Measurements from ENCODE around the gene SLC35B2. TPM values are rescaled to one million over a fixed set of nuclear protein-coding genes. Genes with fewer than 3 reads are reported as not detected.

SLC35B2 gene
- total RNA-seq, 2 experiments from 2014 or later = 13.9 to 16.5 TPM

- no peak overlapping the region for H3K27ac ChIP-seq (ENCODE audit: low read depth, low read length, poor library complexity, severe bottlenecking)
- ChIA-PET CTCF (ENCODE audit: unreplicated experiment) (no interaction called here), POLR2A (no interaction called here)
- no peaks in the 10 kb centered on the region for H3K36me3 ChIP-seq (ENCODE audit: insufficient read depth, low read length)
- no peaks in the 10 kb centered on the region for H3K4me1 ChIP-seq (ENCODE audit: insufficient read depth, low read length, poor library complexity, severe bottlenecking)
- no peak overlapping the region for H3K4me3 ChIP-seq (ENCODE audit: low read depth, low read length, poor library complexity, severe bottlenecking)
- TF ChIP-seq, protein P1, sequence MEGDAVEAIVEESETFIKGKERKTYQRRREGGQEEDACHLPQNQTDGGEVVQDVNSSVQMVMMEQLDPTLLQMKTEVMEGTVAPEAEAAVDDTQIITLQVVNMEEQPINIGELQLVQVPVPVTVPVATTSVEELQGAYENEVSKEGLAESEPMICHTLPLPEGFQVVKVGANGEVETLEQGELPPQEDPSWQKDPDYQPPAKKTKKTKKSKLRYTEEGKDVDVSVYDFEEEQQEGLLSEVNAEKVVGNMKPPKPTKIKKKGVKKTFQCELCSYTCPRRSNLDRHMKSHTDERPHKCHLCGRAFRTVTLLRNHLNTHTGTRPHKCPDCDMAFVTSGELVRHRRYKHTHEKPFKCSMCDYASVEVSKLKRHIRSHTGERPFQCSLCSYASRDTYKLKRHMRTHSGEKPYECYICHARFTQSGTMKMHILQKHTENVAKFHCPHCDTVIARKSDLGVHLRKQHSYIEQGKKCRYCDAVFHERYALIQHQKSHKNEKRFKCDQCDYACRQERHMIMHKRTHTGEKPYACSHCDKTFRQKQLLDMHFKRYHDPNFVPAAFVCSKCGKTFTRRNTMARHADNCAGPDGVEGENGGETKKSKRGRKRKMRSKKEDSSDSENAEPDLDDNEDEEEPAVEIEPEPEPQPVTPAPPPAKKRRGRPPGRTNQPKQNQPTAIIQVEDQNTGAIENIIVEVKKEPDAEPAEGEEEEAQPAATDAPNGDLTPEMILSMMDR (conservative IDR thresholded peaks at IDR 0.05; ENCODE audit: low read length) = no peak
- TF ChIP-seq EZH2phosphoT487 (IDR thresholded peaks at IDR 0.05; ENCODE audit: borderline replicate concordance, low read depth, low read length) = no peak
- no peak overlapping the region for H3K4me2 ChIP-seq (ENCODE audit: low read length)
- H2AFZ ChIP-seq (ENCODE audit: low read length) = no peak overlapping the region
- H3K9me2 ChIP-seq (ENCODE audit: insufficient read depth, low read length) = no peaks in the 10 kb centered on the region
- no peaks in the 10 kb centered on the region for H3K9me3 ChIP-seq (ENCODE audit: low read length)
- H4K20me1 ChIP-seq (ENCODE audit: insufficient read depth, low read length) = no peaks in the 10 kb centered on the region; the same call in 1 of the 2 replicates
- no TSS peak for BruUV-seq (replicated peaks)
- no peaks in the 10 kb centered on the region for H3K79me2 ChIP-seq (ENCODE audit: insufficient read depth, low read depth, low read length)
- intact Hi-C loops (cut with micrococcal nuclease; ENCODE audit: unreplicated experiment) = no loop called here
- DNase-seq (ENCODE audit: low spot score) = no peak
These were observed 28.9 kb upstream of the SLC35B2 start for GRCh38 chr6:44286285-44286565.

GRCh38 chr6:44285552-44286284, 28.4 kb upstream of the SLC35B2 start:
- H3K79me2 ChIP-seq (ENCODE audit: insufficient read depth, low read depth, low read length) = no peaks in the 10 kb centered on the region
- intact Hi-C loops (cut with micrococcal nuclease; ENCODE audit: unreplicated experiment) = no loop called here
- CTCF ChIA-PET (ENCODE audit: unreplicated experiment) = interaction anchor here (0.7 kb wide), 1 partner anchor 20 kb away, joined by 4 read pairs; no protein-coding TSS in a partner anchor
- H3K4me2 ChIP-seq (ENCODE audit: low read length) = no peak overlapping the region
- no peak overlapping the region for H3K4me3 ChIP-seq (ENCODE audit: low read depth, low read length, poor library complexity, severe bottlenecking)
- POLR2A ChIA-PET = no interaction called here
- H2AFZ ChIP-seq (ENCODE audit: low read length) = no peak overlapping the region
- H3K4me1 ChIP-seq (ENCODE audit: insufficient read depth, low read length, poor library complexity, severe bottlenecking) = no peaks in the 10 kb centered on the region
- H4K20me1 ChIP-seq (ENCODE audit: insufficient read depth, low read length) = no peaks in the 10 kb centered on the region
- H3K27ac ChIP-seq (ENCODE audit: low read depth, low read length, poor library complexity, severe bottlenecking) = no peak overlapping the region
- no peaks in the 10 kb centered on the region for H3K36me3 ChIP-seq (ENCODE audit: insufficient read depth, low read length)
- no peaks in the 10 kb centered on the region for H3K9me2 ChIP-seq (ENCODE audit: insufficient read depth, low read length)
- TF ChIP-seq EZH2phosphoT487 (IDR thresholded peaks at IDR 0.05; ENCODE audit: borderline replicate concordance, low read depth, low read length) = no peak
- TF ChIP-seq, protein P1 (conservative IDR thresholded peaks at IDR 0.05; ENCODE audit: low read length) = no peak
- no TSS peak for BruUV-seq (replicated peaks)
- no peaks in the 10 kb centered on the region for H3K9me3 ChIP-seq (ENCODE audit: low read length)
- no peak for DNase-seq (ENCODE audit: low spot score)

DNA sequence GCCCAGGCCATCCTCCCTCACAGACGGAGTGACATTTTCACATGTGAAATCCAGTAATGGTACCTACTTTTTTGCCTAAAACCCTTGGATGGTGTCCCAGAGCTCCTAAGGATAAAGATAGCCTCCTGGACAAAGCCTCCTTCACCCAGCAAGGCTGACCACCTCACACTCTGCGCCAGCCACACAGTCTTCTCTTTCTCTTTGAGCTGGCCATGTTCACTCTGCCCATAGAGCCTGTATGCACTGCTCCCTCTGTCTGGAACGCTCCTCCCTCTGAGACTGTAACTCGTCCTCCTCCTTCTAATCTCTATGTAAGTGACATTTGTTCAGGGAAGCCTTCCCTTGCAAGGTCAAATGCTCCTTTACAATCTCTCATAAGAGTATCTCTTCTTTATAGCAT, 27.5 kb upstream of the SLC35B2 start:
- intact Hi-C loops (cut with micrococcal nuclease; ENCODE audit: unreplicated experiment) = no loop called here

More for the DNA sequence above, 27.5 kb upstream of the SLC35B2 start:
- H3K4me2 ChIP-seq (ENCODE audit: low read length) = no peak overlapping the region
- no peaks in the 10 kb centered on the region for H4K20me1 ChIP-seq (ENCODE audit: insufficient read depth, low read length)
- H3K79me2 ChIP-seq (ENCODE audit: insufficient read depth, low read depth, low read length) = no peaks in the 10 kb centered on the region
- ChIA-PET CTCF (ENCODE audit: unreplicated experiment) (interaction anchor here (0.7 kb wide), 1 partner anchor 21 kb away, joined by 4 read pairs; no protein-coding TSS in a partner anchor), POLR2A (no interaction called here)
- no TSS peak for BruUV-seq (replicated peaks)
- TF ChIP-seq EZH2phosphoT487 (IDR thresholded peaks at IDR 0.05; ENCODE audit: borderline replicate concordance, low read depth, low read length) = no peak
- TF ChIP-seq, protein P1 (conservative IDR thresholded peaks at IDR 0.05; ENCODE audit: low read length) = no peak
- no peak overlapping the region for H2AFZ ChIP-seq (ENCODE audit: low read length)
- no peak overlapping the region for H3K4me3 ChIP-seq (ENCODE audit: low read depth, low read length, poor library complexity, severe bottlenecking)
- no peak for DNase-seq (ENCODE audit: low spot score)
- no peak overlapping the region for H3K27ac ChIP-seq (ENCODE audit: low read depth, low read length, poor library complexity, severe bottlenecking)
- no peaks in the 10 kb centered on the region for H3K36me3 ChIP-seq (ENCODE audit: insufficient read depth, low read length)
- no peaks in the 10 kb centered on the region for H3K9me3 ChIP-seq (ENCODE audit: low read length)
- no peaks in the 10 kb centered on the region for H3K4me1 ChIP-seq (ENCODE audit: insufficient read depth, low read length, poor library complexity, severe bottlenecking)
- no peaks in the 10 kb centered on the region for H3K9me2 ChIP-seq (ENCODE audit: insufficient read depth, low read length)

Measured in OCI-LY7 (cell line).